SK-N-SH (cell line): ENCODE measurements around the gene SPTBN5.

ENCODE experiments used
- CHD2 ChIP-seq: fragments of 150-350 bp; IDR thresholded peaks from 2 replicates; pipeline ENCODE4 v1.6.1; 2018; ENCODE audit warnings: low read length; ENCODE audit not compliant: partially characterized antibody
- EZH2phosphoT487 ChIP-seq: fragments of 200-600 bp; sonication (generic); IDR thresholded peaks from 2 replicates; pipeline ENCODE4 v1.6.1; 2017; ENCODE audit warnings: low read depth, mixed run types, mild to moderate bottlenecking, antibody characterized with exemption, moderate library complexity, borderline replicate concordance
- FOXM1 ChIP-seq: IDR thresholded peaks from 2 replicates; pipeline ENCODE4 v1.4.0; 2012; ENCODE audit warnings: low read depth, mild to moderate bottlenecking
- GABPA ChIP-seq: IDR thresholded peaks from 2 replicates; pipeline ENCODE4 v1.4.0; 2012; ENCODE audit warnings: low read depth, mild to moderate bottlenecking
- MXI1 ChIP-seq: IDR thresholded peaks from 2 replicates; pipeline ENCODE4 v1.6.1; 2012; ENCODE audit warnings: mild to moderate bottlenecking, low read depth, low read length, improper control_type of control experiment
- RAD21 ChIP-seq: IDR thresholded peaks from 2 replicates; pipeline ENCODE4 v1.6.1; 2012; ENCODE audit warnings: mild to moderate bottlenecking, low read length
- RFX5 ChIP-seq: IDR thresholded peaks from 2 replicates; pipeline ENCODE4 v1.6.1; 2012; ENCODE audit warnings: mild to moderate bottlenecking, improper control_type of control experiment, low read length
- TEAD4 ChIP-seq: IDR thresholded peaks from 2 replicates; pipeline ENCODE4 v1.4.0; 2012; ENCODE audit warnings: mild to moderate bottlenecking, borderline replicate concordance; ENCODE audit not compliant: insufficient read depth
- TF ChIP-seq, protein P1 (sequence below): fragments of 200-600 bp; sonication (generic); IDR thresholded peaks from 2 replicates; pipeline ENCODE4 v1.6.1; 2017; ENCODE audit warnings: antibody characterized with exemption, mild to moderate bottlenecking, moderate library complexity
- TF ChIP-seq, protein P2 (sequence below): fragments of 150-350 bp; IDR thresholded peaks from 2 replicates; pipeline ENCODE4 v1.6.1; 2017; ENCODE audit warnings: antibody characterized with exemption, low read length, low read depth, borderline replicate concordance
- TF ChIP-seq, protein P3 (sequence below): IDR thresholded peaks from 2 replicates; pipeline ENCODE4 v1.4.0; 2012; ENCODE audit warnings: low read depth, borderline replicate concordance

DNA sequence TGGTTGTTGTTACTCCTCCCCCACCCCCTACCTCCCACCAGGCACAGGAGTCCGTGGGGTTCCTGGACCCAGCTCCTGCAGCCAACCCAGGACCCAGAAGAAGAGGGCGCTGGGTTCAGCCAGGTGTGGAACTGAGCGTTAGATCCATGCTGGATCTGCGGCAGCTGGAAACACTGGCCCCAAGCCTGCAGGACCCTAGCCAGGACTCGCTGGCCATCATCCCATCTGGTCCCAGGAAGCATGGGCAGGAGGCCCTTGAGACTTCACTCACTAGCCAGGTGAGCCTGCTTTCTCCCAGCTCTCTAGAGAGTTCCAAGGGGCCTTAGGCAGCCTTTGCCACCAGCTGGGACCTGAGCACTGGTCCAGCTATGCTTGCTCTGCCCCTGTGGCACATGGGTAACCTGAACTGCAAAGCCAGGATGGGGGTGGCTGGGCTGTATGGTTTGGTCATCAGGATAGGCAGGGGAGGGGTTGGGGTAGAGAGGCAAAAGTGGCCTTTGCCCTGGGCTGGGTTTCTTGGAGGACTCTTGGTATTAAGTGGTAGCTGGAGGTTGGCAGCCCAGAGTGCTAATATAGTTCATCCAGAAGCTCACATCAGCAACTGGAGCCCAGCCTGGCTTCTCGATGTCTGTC, 72.9 kb downstream of the SPTBN5 start:
- TF ChIP-seq, protein P1, sequence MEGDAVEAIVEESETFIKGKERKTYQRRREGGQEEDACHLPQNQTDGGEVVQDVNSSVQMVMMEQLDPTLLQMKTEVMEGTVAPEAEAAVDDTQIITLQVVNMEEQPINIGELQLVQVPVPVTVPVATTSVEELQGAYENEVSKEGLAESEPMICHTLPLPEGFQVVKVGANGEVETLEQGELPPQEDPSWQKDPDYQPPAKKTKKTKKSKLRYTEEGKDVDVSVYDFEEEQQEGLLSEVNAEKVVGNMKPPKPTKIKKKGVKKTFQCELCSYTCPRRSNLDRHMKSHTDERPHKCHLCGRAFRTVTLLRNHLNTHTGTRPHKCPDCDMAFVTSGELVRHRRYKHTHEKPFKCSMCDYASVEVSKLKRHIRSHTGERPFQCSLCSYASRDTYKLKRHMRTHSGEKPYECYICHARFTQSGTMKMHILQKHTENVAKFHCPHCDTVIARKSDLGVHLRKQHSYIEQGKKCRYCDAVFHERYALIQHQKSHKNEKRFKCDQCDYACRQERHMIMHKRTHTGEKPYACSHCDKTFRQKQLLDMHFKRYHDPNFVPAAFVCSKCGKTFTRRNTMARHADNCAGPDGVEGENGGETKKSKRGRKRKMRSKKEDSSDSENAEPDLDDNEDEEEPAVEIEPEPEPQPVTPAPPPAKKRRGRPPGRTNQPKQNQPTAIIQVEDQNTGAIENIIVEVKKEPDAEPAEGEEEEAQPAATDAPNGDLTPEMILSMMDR: no peak
- TF ChIP-seq RAD21 (no peak), EZH2phosphoT487 (no peak), CHD2 (no peak), RFX5 (no peak), MXI1 (no peak), GABPA (no peak), TEAD4 (no peak), FOXM1 (no peak)
- TF ChIP-seq, protein P2, sequence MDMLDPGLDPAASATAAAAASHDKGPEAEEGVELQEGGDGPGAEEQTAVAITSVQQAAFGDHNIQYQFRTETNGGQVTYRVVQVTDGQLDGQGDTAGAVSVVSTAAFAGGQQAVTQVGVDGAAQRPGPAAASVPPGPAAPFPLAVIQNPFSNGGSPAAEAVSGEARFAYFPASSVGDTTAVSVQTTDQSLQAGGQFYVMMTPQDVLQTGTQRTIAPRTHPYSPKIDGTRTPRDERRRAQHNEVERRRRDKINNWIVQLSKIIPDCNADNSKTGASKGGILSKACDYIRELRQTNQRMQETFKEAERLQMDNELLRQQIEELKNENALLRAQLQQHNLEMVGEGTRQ: no peak
- TF ChIP-seq, protein P3, sequence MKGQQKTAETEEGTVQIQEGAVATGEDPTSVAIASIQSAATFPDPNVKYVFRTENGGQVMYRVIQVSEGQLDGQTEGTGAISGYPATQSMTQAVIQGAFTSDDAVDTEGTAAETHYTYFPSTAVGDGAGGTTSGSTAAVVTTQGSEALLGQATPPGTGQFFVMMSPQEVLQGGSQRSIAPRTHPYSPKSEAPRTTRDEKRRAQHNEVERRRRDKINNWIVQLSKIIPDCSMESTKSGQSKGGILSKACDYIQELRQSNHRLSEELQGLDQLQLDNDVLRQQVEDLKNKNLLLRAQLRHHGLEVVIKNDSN: no peak
